ENCODE data around the gene UBE2L6.
"Not testable (repeated sequence)": the region's sequence is repeated elsewhere in the genome, so short reads cannot be mapped to it uniquely, and the experiment has no call there.

UBE2L6 gene

DNA sequence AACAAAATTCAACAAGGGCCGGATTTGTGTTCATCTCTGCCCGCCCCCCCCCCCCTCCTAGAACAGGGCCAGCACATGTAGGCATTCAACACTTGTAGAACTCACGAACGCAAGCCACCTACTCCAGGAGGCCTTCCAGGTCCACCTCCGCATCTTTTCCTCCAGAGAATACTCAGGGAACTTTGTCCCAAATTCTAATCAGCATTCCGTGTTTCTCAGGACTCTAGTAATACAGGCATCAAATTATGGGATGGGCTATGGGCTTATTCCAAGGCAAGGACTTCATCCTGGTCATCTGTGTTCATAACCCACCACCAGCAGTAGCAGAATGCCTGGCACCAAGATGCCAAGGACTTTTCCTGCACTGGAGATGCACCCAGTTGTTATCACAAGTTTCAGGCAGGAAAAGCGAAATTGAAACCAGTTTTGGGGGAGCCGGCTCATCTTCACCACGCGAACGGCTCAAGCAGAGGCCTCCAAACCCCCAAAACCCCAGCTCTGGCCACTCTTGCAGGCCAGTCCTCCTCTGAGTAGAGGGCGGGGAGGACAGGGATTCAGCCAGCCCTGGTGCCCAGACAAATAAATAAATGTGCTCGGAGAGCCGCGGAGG, 462 bp downstream of the UBE2L6 start:
- no peak for DNase-seq (ENCODE audit: low read depth in 1 of 2, low spot score in 1 of 2)

DNA sequence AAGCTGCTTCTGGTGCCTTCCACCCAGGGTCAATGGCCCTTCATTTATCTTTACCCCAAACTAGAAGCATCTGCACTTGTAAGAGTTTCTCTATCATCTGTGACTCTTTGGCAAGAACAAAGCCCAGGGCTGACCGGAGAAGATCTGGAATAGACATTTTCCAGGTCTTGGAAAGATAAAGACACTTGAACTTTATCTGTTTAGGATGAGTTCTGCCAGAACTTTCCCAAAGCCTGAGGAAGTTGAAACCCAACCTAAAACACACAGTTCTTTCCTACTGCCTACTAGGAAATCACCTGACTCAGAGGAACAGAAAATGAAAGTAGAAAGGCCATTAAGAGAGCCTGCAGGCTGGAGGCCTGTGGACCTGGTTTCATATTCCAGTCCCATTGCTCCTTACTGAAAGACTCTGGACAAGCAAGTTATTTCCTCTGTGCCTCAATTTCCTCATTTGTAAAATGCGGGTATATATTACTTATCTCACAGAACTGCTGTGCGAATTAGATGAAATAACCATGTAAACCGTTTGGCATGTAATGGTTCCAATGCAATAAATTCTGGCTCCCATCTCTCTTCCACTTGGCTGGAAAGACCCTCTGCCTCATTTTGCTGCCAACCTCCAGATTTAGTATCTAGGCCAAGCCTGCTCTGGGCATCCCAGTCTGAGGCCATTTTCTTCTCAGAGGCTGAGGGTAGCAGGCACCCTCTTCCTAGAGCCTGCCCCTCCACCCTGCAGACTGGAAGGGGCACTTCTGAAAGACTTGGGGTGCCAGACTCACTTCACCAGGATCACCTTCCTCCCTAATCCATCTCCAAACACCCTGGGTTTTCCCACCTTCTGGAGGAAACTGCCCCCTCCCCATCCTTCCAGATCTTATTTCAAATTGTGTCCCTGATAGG, 1.2 kb downstream of the UBE2L6 start:
- no peak for DNase-seq (ENCODE audit: low read depth in 1 of 2, low spot score in 1 of 2)

DNA sequence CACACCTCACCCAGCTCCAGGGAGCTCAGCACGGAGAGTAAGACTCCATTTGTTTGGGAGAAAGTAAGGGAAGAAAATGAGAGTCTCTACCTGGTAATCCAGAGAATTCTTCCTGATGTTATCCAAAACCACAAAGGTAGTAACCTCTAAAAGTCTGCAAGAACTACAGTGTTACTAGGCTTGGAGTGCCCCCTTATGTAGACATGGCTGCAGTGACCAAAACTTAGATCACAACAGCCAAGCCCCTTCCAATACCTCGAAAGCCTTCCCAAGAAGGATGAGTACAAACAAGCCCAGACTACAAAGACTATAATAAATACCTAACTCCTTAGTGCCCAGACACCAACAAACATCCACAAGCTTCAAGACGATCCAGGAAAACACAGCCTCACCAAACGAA, 4.9 kb downstream of the UBE2L6 start:
- no peak for DNase-seq (ENCODE audit: low read depth in 1 of 2, low spot score in 1 of 2)

DNA sequence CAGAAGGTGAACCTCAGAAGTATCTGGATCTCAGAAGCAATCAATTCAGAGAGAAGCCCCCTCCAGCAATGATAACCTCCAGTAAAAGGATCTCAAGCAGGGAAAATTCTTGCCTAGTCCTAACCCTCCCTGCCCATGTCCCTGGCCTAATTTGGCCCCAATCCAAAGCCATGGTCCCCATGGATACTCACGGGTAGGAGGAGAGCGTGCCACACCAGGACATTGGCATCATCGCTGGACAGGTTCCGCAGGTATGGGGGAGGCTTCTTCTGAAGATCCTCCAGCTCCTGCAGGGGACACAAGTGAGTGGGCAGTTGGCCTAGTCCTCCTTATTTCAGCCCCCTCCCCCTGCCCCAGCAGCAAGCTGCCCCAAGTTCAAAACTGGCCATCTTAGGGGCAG, 7.3 kb downstream of the UBE2L6 start:
- DNase-seq (ENCODE audit: low read depth in 1 of 2, low spot score in 1 of 2): no peak

DNA sequence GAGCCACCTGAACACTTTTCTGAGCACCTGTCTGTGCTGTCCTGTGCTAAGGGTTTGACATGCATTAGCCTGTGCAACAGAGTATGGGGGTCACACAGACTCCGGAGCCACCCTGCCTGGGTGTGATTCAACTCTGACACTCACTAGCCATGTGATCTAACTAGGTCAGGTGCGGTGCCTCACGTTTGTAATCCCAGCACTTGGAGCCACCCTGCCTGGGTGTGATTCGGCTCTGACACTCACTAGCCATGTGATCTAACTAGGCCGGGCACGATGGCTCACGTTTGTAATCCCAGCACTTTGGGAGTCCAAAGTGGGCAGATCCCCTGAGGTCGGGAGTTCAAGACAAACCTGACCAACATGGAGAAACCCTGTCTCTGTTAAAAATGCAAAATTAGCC, 11.4 kb downstream of the UBE2L6 start:
- no peak for DNase-seq (ENCODE audit: low read depth in 1 of 2, low spot score in 1 of 2)

DNA sequence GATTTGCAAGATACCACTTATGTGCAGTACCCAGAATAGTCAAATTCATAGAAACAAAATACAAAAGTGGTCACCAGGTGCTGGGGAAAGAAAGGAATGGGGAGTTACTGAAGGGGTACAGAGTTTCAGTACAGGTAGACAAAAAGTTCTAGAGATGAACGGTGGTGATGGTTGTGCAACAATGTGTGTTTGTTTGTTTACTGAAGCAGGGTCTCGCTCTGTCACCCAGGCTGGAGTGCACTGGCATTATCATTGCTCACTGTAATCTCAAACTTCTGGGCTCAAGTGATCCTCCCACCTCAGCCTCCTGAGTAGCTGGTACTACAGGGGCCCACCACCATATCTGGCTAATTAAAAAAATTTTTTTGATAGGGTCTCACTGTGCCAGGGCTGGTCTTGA, 12.1 kb downstream of the UBE2L6 start:
- DNase-seq (ENCODE audit: low read depth in 1 of 2, low spot score in 1 of 2): no peak

DNA sequence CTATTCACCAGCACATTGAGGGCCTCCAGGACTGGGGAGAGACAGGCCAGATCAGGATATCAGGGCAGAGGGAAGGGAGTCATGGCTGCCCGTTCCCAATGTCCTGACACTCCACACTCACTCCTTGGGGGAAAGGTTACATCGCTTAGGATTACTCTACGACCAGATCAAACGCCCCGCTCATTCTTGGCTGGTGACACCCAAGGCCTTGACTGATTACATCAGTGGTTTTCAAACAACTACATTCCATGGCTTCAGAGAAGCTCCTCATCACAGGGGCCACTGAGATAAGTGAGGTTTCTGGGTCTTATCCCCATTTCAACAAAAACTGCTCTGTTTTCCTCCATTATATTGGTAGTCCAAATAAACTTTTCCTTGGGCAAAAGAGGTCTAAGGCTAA, 15.0 kb downstream of the UBE2L6 start:
- no peak for DNase-seq (ENCODE audit: low read depth in 1 of 2, low spot score in 1 of 2)

DNA sequence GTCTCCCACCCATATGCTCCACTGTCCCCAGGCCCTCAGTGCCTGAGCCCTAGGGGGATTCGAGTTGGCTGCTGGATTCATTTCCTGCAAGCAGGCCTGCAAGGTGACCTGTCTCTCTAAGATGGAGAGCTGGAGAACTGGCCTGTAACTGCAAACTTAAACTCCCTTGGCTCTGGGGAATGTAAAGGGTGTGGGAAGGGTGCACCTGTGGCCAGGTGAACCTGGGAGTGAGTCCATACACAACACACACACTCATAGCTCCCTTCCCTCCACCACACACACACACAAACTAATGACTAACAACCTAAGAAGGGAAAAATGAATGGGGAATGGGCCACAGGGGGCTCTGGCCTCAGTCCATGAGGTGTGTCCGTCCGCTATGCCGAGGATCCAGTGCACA, 15.5 kb downstream of the UBE2L6 start:
- no peak for DNase-seq (ENCODE audit: low read depth in 1 of 2, low spot score in 1 of 2)

DNA sequence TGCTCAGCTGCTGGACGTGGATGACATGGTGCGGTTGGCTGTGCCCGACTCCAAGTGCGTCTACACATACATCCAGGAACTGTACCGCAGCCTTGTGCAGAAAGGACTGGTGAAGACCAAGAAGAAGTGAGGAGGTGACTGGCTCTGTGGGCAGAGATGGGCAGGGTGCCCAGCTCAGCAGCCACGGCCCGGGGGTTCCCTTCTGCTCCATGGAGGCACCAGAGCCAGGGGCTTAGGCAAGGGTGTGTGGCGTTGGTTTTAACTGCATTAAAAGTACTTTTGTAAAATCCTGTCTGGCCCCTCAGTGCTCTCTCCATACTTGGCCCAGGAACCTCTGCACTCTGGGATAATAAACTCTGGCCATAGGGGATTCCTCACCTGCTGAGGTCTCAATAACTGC, 17.5 kb downstream of the UBE2L6 start:
- no peak for DNase-seq (ENCODE audit: low read depth in 1 of 2, low spot score in 1 of 2)

DNA sequence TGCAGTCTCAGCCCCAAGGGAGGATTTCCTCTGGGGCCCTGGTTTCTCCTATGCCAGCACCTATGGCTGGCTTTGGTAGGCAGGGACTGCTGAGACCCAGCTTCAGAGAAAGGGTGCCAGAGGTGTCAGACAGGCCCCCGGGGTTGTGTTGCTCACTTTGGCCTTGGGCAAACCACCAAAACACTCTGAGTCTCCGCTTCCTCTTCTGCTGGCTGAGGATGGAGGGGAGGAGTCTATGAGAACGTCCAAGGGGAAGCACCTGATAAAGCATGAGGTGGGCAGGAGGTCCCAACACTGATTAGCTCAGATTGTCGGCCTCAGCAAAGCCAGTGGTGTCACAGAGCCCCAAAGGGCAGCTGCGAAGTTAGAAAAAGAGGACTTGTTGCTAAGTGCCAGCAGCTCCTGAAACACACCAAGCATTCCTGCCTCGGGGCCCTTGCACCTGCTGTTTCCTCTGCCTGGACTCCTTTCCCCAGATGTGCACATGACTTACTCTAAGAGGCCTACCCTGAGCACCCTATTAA, 19.6 kb downstream of the UBE2L6 start:
- DNase-seq (ENCODE audit: low read depth in 1 of 2, low spot score in 1 of 2): no peak

DNA sequence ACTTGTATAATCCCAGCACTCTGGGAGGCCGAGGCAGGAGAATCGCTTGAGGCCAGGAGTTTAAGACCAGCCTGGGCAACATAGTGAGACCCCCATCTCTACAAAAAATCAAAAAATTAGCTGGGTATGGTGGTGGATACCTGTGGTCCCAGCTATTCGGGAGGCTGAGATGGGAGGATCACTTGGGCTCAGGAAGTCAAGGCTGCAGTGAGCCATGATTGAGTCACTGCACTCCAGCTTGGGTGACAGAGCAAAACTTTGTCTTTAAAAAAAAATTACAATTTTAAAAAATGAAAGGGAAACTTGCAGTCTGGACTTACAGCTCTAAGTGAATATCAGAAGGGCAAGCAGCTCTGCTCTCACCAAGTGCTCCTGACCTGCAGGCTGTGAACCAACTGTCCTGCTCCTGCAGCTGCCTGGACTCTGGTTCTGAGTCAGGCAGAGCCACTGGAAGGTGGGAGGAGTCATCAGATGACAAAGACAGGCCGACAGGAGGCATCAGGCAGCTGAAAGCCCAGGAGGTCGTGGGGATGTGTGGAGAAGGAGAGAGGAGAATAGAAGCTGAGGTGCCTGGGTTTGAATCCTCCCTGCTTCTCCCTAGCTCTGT, 20.5 kb downstream of the UBE2L6 start:
- DNase-seq (ENCODE audit: low read depth in 1 of 2, low spot score in 1 of 2): no peak

DNA sequence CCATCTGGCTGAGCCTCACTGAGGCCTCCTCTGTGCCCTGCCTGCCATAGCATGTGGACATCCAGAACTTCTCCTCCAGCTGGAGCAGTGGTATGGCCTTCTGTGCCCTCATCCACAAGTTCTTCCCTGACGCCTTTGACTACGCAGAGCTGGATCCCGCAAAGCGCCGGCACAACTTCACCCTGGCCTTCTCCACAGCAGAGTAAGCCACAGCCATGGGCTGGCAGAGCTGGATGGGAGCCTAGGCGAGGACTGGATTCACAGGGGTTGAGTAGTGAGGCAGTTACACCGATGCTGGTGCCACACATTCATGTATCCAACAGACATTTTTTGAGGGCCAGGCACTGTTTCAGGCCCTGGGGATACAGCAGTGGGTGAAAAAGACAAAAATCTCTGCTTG, 21.0 kb downstream of the UBE2L6 start:
- no peak for DNase-seq (ENCODE audit: low read depth in 1 of 2, low spot score in 1 of 2)

DNA sequence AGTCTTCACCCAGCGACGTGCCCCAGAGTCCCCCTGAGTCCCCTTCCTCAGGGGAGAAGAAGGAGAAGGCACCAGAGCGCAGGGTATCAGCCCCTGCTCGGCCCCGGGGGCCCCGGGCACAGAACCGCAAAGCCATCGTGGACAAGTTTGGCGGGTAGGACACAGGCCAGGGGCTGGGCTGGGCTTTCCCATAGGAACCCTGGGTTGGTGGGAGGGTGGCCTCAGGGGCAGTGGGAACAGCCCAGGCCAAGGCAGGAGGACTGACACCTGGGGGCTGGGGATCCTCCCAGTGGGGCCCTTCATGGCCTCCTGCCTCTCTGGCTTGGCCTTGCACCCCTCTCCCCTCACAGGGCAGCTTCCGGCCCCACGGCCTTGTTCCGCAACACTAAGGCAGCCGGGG, 21.6 kb downstream of the UBE2L6 start:
- no peak for DNase-seq (ENCODE audit: low read depth in 1 of 2, low spot score in 1 of 2)

DNA sequence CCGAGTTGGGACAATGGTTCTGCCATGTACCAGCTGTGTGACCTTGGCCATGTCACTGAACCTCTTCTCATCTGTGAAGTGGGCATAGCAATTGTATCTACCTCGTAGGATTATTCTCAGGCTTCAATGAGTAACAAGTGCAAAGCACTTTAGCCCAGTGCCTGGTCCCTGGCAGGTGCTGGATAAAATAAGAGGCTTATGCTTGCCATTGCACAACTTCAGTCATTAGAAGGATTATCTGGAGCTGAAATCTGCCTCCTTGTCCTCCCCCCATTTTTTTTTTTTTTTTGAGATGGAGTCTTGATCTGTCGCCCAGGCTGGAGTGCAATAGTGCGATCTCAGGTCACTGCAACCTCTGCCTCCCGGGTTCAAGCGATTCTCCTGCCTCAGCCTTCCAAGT, 22.9 kb downstream of the UBE2L6 start:
- DNase-seq (ENCODE audit: low read depth in 1 of 2, low spot score in 1 of 2): no peak

DNA sequence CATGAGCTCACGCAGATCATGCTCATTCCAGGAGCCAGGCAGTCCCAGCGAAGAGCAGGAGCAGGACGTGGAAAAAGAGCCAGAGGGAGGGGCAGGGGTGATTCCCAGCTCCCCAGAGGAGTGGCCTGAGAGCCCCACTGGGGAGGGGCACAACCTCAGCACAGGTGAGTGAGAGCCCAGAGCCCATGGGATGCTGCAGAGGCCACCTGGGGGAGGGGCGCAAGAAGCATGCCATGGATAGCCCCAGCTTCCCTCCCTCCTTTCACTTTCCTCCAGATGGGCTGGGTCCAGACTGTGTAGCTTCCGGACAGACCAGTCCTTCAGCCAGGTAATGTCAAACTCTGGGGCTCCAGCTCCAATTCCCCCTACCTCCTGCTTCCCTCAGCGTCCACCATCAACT, 23.9 kb downstream of the UBE2L6 start:
- DNase-seq (ENCODE audit: low read depth in 1 of 2, low spot score in 1 of 2): no peak

DNA sequence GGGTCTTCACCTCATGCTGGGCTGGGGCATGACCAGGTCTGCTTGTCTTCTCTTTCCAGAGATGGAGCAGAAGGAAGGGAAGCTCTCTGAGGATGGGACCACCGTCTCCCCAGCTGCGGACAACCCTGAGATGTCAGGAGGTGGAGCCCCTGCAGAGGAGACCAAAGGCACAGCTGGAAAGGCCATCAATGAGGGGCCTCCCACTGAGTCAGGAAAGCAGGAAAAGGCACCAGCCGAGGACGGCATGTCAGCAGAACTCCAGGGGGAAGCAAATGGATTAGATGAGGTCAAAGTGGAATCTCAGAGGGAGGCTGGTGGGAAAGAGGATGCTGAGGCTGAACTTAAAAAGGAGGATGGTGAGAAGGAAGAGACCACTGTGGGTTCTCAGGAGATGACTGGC, 24.9 kb downstream of the UBE2L6 start:
- DNase-seq (ENCODE audit: low read depth in 1 of 2, low spot score in 1 of 2): no peak

DNA sequence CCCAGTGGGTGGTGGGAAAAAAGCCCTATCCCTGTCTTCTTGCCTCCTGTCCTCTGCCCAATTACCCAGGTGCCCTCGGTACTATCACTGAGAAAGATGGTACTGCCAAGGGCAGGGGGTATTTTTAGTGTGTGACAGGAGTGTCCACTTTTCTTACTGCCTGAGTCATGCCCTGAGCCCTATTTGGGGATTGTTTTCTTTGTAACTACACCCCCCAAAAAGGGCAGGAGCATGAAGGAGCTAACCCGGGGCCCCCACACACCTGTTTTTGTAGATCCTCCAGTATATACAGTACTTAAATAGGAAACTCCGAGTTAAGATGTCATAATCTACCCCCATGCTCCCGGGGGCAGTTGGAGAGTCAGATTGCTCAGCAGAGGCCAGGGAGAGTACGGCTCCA, 26.3 kb downstream of the UBE2L6 start:
- no peak for DNase-seq (ENCODE audit: low read depth in 1 of 2, low spot score in 1 of 2)

DNA sequence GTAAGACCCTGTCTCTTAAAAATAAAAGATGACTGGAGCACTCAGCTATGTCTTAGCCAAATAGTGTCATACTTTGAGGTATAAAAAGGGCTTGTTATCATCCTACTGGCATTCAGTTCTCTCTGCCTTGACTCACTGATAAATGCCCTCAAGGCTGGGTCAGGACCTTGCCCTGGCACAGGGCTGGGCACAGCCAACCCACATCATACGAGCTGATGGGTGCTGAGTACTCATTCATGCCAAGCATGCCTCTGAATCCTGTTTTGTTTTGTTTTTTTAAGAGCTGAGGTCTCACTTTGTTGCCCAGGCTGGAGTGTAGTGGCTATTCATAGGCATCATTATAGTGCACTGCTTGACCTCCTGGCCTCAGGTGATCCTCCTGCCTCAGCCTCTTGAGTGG, 28.1 kb downstream of the UBE2L6 start:
- no peak for DNase-seq (ENCODE audit: low read depth in 1 of 2, low spot score in 1 of 2)

DNA sequence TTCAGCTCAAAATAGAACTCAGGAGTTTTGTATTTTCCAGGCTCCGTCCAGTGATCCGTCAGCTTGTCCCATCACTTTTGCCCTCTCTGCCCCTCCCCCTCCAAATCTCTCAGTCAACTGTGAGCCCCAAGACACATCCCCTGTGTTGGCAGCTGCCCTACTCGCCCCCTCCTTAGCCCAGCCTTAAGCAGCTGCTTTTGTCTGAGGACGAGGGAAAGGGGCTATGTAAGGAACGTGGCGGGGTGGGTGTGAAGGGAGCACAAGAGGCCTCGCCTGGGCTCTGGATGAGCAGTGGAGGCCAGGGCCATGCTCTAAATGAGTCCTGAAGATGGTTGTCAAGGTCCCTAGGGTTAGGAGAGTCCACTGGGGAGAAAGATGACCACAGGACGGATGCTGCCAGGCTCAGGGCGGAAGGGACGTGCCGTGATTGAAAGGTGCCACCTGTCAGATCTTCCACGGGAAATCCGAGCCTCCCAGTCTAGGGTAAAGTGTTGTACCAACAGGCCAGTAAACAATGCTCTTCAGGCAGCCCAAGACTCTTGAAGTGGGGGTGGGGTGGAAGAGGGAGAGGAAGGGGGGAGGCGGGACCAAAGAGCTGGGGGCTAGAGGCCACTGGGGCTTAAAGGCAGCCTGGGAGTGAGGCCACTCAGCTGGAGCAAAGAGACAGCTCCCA, 30.4 kb downstream of the UBE2L6 start, which contains the start of gene SMTNL1:
TSS of gene SMTNL1 (plus strand) at position 649 of the 673 bp plus-strand sequence. CDS start 5,048 bp downstream, outside the sequence.
- DNase-seq (ENCODE audit: low read depth in 1 of 2, low spot score in 1 of 2): no peak

DNA sequence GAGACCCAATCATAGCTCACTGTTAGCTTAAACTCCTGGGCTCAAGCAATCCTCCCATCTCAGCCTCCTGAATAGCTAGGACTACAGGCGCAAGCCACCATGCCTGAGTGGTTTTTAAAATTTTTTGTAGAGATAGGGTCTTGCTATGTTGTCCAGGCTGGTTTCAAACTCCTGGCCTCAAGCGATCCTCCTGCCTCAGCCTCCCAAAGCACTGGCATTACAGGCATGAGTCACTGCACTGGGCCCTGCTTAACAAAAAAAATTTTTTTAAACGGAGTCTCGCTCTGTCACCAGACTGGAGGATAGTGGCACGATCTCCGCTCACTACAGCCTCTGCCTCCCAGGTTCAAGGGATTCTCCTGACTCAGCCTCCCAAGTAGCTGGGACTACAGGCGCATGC, 33.0 kb downstream of the UBE2L6 start:
- not testable (repeated sequence) for DNase-seq (ENCODE audit: low read depth in 1 of 2, low spot score in 1 of 2)

Measured in activated T-helper 1 cell treated with anti-CD3 and anti-CD28 coated beads, Interleukin-2, amount 50 U/mL, for 16 hours (primary cell).